ENCODE results near the gene NPTN. TPM values are rescaled to one million over a fixed set of nuclear protein-coding genes. Genes with fewer than 3 reads are reported as not detected.

The NPTN gene
- total RNA-seq, 1 experiment from 2014 or later, result 164 TPM

DNA sequence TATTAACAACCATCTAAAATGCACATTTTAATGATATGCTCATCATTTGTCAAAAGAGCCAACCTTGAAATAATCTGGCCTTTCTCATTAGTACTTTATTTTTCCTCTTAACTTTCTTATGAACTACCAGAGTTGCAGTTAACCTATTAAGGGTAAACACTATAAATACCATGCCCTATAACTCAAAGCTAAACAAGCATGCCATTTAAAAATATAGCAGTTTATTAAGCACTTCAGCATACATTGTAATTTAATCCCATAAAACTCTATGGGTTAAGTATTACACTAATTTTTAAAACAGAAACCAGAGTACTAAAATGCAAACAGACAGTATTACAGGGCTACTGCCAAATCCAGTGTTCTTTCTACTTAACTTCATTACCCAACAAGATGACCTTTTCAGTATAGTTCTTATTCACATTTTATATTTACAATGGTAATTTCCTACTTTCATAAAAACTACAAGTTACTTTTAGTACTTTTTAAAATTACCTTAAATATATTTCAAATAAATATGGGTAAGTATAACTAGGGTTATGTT, 11.8 kb downstream of the NPTN start:
- DNase-seq, result peak; percentile 26
- ChIA-PET POLR2A (ENCODE audit: unreplicated experiment) (interaction anchor here (0.7 kb wide), 1 partner anchor 14 kb away, joined by 4 read pairs; no protein-coding TSS in a partner anchor), CTCF (interaction anchor here (1.0 kb wide), 1 partner anchor 15 kb away, joined by 3 read pairs; no protein-coding TSS in a partner anchor)
- Histone ChIP-seq H3K4me3 (ENCODE audit: low read length) (no peak overlapping the region), H3K4me1 (ENCODE audit: insufficient read depth, low read length) (peaks cover 42% of the 10 kb centered on the region), H3K9ac (ENCODE audit: low read length) (no peak overlapping the region), H3K4me2 (ENCODE audit: low read length) (peak overlapping the region; percentile 37), H4K20me1 (ENCODE audit: low read length) (peaks cover 77% of the 10 kb centered on the region), H3K36me3 (ENCODE audit: low read depth, low read length) (no peaks in the 10 kb centered on the region), H3K9me2 (replicated peaks; ENCODE audit: low read length) (no peaks in the 10 kb centered on the region), H2AFZ (ENCODE audit: low read length) (no peak overlapping the region), H3K27ac (ENCODE audit: low read length) (no peak overlapping the region), H3K9me3 (ENCODE audit: low read length) (no peaks in the 10 kb centered on the region), H3K27me3 (ENCODE audit: low read length) (no peaks in the 10 kb centered on the region), H3F3A (ENCODE audit: low read length, unreplicated experiment) (no peaks in the 10 kb centered on the region), H3K79me2 (ENCODE audit: low read length) (peaks cover 99% of the 10 kb centered on the region)
- TF ChIP-seq CTCF (conservative IDR thresholded peaks at IDR 0.05; ENCODE audit: low read depth, low read length), result no peak
- TF ChIP-seq EZH2phosphoT487 (IDR thresholded peaks at IDR 0.05; ENCODE audit: borderline replicate concordance, low read length), result no peak
- no peak for TF ChIP-seq EZH2 (IDR thresholded peaks at IDR 0.05; ENCODE audit: low read length, unreplicated experiment)
- BruUV-seq (replicated peaks), result no TSS peak
- peak; percentile 88 for ATAC-seq
- intact Hi-C loops (cut with micrococcal nuclease), result no loop called here

DNA sequence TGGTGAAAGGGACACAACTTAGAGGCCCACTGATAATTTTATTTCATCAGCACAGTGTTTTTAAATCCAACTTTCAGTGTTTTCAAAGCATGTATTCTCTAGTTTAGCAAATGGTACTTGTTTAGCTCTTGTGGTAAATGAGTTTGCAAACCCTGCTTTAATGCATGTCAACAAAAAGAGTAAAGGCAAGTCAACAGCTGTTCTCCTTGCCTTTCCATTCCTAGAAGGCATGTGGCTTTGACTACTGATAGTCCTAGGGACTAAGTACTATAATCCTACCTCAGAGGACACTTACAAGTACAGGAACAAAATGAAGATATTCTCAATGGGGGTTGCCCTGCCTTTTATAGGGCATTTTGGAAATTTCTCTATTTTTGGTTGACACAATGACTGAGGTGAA, 13.1 kb downstream of the NPTN start:
- no peaks in the 10 kb centered on the region for H3K9me3 ChIP-seq (ENCODE audit: low read length)
- no peak overlapping the region for H2AFZ ChIP-seq (ENCODE audit: low read length)
- no peak overlapping the region for H3K4me3 ChIP-seq (ENCODE audit: low read length)
- peaks cover 99% of the 10 kb centered on the region for H3K79me2 ChIP-seq (ENCODE audit: low read length)
- ChIA-PET CTCF (no interaction called here), POLR2A (ENCODE audit: unreplicated experiment) (interaction anchor here (0.5 kb wide), 1 partner anchor 15 kb away, joined by 3 read pairs; no protein-coding TSS in a partner anchor)
- DNase-seq (no peak), ATAC-seq (no peak)
- no peak overlapping the region for H3K9ac ChIP-seq (ENCODE audit: low read length)
- no peaks in the 10 kb centered on the region for H3K9me2 ChIP-seq (replicated peaks; ENCODE audit: low read length)
- H4K20me1 ChIP-seq (ENCODE audit: low read length), result peaks cover 75% of the 10 kb centered on the region
- TF ChIP-seq CTCF (conservative IDR thresholded peaks at IDR 0.05; ENCODE audit: low read depth, low read length) (no peak), EZH2 (IDR thresholded peaks at IDR 0.05; ENCODE audit: low read length, unreplicated experiment) (no peak), EZH2phosphoT487 (IDR thresholded peaks at IDR 0.05; ENCODE audit: borderline replicate concordance, low read length) (no peak)
- BruUV-seq (replicated peaks), result no TSS peak
- no peaks in the 10 kb centered on the region for H3F3A ChIP-seq (ENCODE audit: low read length, unreplicated experiment)
- H3K4me2 ChIP-seq (ENCODE audit: low read length), result no peak overlapping the region
- H3K27me3 ChIP-seq (ENCODE audit: low read length), result no peaks in the 10 kb centered on the region
- H3K36me3 ChIP-seq (ENCODE audit: low read depth, low read length), result no peaks in the 10 kb centered on the region
- H3K4me1 ChIP-seq (ENCODE audit: insufficient read depth, low read length), result peaks cover 31% of the 10 kb centered on the region
- H3K27ac ChIP-seq (ENCODE audit: low read length), result no peak overlapping the region
- intact Hi-C loops (cut with micrococcal nuclease), result no loop called here

DNA sequence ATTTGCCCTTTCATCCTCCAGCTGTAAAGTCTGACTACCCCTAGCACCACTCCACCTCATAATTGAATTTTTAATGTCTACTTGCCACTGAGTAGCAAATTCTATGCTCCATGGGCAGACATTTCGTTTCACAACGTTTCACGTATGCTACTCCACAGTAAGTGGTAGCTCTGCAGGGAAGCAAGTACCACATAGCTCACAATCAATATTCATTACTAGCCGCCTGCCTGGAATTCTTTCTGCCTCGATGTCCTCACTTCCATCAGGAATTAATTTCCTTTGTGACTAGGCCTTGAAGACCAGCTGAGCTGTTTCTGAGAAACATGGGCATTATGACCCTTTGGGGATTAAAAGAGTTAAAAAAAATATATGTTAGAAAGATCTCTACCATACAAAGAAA, 15.3 kb downstream of the NPTN start:
- H3K9me2 ChIP-seq (replicated peaks; ENCODE audit: low read length), result no peaks in the 10 kb centered on the region
- no peak overlapping the region for H2AFZ ChIP-seq (ENCODE audit: low read length)
- TF ChIP-seq CTCF (conservative IDR thresholded peaks at IDR 0.05; ENCODE audit: low read depth, low read length), result no peak
- TF ChIP-seq EZH2 (IDR thresholded peaks at IDR 0.05; ENCODE audit: low read length, unreplicated experiment), result no peak
- BruUV-seq (replicated peaks), result no TSS peak
- H3K4me1 ChIP-seq (ENCODE audit: insufficient read depth, low read length), result peaks cover 16% of the 10 kb centered on the region
- H4K20me1 ChIP-seq (ENCODE audit: low read length), result peaks cover 65% of the 10 kb centered on the region
- POLR2A ChIA-PET (ENCODE audit: unreplicated experiment), result no interaction called here
- ATAC-seq (no peak), DNase-seq (no peak)
- H3K79me2 ChIP-seq (ENCODE audit: low read length), result peaks cover 99% of the 10 kb centered on the region
- no peaks in the 10 kb centered on the region for H3F3A ChIP-seq (ENCODE audit: low read length, unreplicated experiment)
- H3K4me3 ChIP-seq (ENCODE audit: low read length), result no peak overlapping the region
- H3K9me3 ChIP-seq (ENCODE audit: low read length), result no peaks in the 10 kb centered on the region
- H3K4me2 ChIP-seq (ENCODE audit: low read length), result no peak overlapping the region
- no peaks in the 10 kb centered on the region for H3K36me3 ChIP-seq (ENCODE audit: low read depth, low read length)
- H3K9ac ChIP-seq (ENCODE audit: low read length), result no peak overlapping the region
- H3K27ac ChIP-seq (ENCODE audit: low read length), result no peak overlapping the region
- H3K27me3 ChIP-seq (ENCODE audit: low read length), result no peaks in the 10 kb centered on the region
- CTCF ChIA-PET, result no interaction called here
- intact Hi-C loops (cut with micrococcal nuclease), result no loop called here

All from PC-3 (cell line).